Forelimb muscle (tissue), 1 donor: Measurements from ENCODE around the gene CRAMP1. TPM values are rescaled to one million over a fixed set of nuclear protein-coding genes. Genes with fewer than 3 reads are reported as not detected.

Experiments used
- DNase-seq: peaks from one replicate; pipeline ENCODE4 v3.0.0-alpha.2; 2013; ENCODE audit warnings: low read depth
- polyA plus RNA-seq: library from polyadenylated mRNA; unstranded; fragments of 120-200 nt; gene quantifications from one replicate; pipeline ENCODE4 v1.2.1, GENCODE V29; 2013; ENCODE audit not compliant: insufficient read length

The CRAMP1 gene
- polyA plus RNA-seq, 1 donor, result 19.0 TPM

- no peak for DNase-seq
Measured at GRCh38 chr16:1635070-1635469, 22.9 kb downstream of the CRAMP1 start.

- DNase-seq, result no peak
Measured at GRCh38 chr16:1637526-1637925, 25.4 kb downstream of the CRAMP1 start.

DNA sequence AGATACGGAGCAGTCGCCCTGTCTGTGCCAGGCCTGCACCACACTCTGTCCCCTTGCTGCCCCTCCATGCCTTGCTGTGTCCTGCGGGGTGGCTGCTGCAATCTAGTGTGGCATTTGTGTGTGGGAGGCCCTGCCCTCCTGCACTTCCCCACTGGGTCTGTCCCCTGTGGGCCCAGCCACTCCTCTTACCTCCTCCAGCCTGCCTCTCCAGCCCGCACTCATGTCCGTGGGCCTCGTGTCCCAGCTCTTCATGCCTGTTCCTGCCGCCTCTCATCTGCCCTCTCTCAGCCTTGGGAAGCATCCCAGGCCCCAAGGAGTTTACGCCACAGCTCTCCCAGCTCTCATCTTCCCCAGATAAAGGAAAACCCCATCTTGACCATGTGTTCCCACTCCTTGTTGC, 26.6 kb downstream of the CRAMP1 start:
- no peak for DNase-seq

DNA sequence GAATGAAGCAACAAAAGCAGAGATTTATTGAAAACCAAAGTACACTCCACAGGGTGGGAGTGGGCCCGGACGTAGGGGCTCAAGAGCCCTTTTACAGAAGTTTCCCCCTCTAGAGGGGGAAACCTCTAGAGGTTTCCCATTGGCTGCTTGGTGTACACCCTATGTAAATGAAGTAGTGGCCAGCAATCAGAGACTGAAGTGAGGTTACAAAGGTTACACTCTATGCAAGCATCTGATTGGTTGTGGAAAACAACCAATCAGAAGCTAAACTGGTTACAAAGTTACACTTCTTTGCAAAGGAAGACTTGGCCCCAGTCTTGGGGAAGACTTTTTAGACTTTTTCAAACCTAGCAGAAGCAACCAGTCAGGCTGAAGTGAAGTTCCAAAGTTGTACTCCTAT, 27.1 kb downstream of the CRAMP1 start:
- no peak for DNase-seq

- DNase-seq, result no peak
Measured at GRCh38 chr16:1639860-1640259, 27.7 kb downstream of the CRAMP1 start.

GRCh38 chr16:1640261-1640941, 28.2 kb downstream of the CRAMP1 start:
- no peak for DNase-seq

- no peak for DNase-seq
Measured at GRCh38 chr16:1641261-1641660, 29.1 kb downstream of the CRAMP1 start.

DNA sequence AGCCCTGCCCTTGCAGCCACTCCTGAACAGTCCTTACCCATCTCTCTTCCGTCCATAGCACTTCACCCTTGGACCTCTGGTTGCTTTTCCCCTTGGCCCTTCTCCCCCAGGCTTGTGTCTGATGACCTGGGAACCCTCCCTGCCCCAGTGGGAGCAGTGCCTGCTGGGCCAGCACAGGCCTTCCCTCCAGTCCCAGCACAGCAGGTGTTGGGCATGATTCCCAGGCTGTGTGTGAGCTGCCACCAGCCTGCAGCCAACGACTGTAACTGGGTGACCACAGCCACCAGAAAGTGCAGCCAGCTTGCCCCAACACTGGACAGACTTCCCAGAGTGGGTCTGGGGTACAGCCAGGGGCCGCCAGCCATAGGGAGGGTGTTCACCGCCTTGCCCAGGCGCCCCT, 30.0 kb downstream of the CRAMP1 start:
- DNase-seq, result no peak

- DNase-seq, result no peak
Measured at GRCh38 chr16:1642753-1643152, 30.6 kb downstream of the CRAMP1 start.

- no peak for DNase-seq
Measured at GRCh38 chr16:1643521-1643920, 31.4 kb downstream of the CRAMP1 start.

DNA sequence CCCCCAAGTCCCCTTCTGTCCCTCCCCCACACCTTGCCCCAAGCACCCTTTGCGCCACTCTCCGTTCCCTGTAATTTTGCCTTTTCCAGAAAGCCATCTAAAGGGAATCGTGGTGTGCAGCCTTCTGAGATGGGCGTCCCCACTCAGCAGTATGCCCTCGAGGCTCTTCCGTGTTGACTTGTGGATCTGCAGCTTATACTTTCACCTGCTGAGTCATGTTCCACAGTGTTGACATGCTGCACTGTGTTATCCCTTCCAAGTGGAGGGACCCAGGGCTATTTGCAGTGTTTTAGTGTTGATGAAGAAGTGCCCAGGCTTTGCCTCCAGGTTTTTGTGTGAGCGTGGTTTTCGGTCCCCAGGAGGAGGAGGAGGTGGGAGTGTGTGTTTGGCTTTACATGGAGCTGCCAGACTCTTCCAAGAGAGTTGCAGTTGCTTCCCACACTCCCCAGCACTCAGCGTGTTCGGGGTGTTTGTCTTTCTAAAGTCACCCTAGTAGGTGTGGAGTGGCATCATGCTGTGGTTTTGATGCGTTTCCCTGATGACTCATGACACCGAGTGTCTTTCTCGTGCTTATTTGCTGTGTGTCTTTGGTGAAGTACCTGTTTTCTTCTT, 33.9 kb downstream of the CRAMP1 start:
- no peak for DNase-seq

DNA sequence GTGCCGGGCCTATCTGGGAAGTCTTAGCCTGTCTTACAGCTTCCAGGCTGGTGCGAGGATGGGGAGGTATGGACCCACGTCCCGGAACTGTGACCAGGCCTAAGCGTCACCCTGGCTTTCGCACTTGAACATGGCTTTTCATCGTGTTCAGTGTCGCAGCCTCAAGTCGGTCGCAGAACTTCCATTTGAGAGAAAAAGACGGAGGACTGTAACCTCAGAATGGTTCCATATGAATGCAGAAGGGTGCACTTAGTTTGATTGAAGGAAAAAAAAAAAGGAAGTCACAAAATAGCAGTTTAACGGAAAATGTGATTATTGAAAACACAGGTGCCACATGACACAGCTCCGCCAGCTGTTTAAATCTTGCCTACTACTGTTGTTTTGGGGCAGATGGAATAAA, 35.7 kb downstream of the CRAMP1 start:
- no peak for DNase-seq

DNA sequence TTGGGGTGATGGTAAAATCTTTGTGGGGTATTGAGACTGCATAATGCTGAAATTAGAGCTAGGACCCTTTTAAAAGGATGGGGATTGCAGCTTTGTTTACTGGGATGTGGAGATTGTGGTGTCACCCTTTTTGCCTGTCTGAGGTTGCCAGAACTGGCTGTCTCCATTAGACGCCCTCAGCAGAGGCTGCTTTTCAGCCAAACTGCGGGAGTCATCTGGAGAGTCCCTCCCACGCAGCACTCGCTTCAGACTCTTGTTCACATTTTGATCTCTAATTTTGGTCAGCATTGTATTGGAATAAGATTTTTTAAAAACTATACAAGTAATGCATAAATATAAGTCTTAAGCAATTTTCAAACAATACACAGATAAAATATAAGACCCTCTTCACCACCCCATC, 38.0 kb downstream of the CRAMP1 start:
- no peak for DNase-seq

- no peak for DNase-seq
Measured at GRCh38 chr16:1651094-1651973, 39.2 kb downstream of the CRAMP1 start.

DNA sequence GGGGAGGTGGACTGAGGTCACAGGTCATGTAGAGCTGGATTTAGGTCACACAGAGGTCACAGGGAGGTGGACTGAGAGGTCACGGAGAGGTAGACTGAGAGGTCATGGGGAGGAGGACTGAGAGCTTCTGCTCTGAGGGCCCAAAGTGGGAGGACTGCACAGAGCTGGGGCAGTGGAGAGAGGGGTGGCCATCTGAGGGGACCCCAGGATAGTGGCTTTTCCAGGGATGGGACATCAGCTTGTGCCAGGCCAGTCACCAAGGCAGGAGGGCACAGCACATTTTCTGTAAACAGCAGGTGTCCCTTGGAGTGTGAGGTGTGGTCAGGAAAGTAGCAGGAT, 39.8 kb downstream of the CRAMP1 start:
- no peak for DNase-seq

GRCh38 chr16:1653023-1653422, 40.9 kb downstream of the CRAMP1 start:
- no peak for DNase-seq

GRCh38 chr16:1654505-1655268, 42.5 kb downstream of the CRAMP1 start:
- no peak for DNase-seq

GRCh38 chr16:1655269-1655807, 43.2 kb downstream of the CRAMP1 start:
- DNase-seq, result no peak

DNA sequence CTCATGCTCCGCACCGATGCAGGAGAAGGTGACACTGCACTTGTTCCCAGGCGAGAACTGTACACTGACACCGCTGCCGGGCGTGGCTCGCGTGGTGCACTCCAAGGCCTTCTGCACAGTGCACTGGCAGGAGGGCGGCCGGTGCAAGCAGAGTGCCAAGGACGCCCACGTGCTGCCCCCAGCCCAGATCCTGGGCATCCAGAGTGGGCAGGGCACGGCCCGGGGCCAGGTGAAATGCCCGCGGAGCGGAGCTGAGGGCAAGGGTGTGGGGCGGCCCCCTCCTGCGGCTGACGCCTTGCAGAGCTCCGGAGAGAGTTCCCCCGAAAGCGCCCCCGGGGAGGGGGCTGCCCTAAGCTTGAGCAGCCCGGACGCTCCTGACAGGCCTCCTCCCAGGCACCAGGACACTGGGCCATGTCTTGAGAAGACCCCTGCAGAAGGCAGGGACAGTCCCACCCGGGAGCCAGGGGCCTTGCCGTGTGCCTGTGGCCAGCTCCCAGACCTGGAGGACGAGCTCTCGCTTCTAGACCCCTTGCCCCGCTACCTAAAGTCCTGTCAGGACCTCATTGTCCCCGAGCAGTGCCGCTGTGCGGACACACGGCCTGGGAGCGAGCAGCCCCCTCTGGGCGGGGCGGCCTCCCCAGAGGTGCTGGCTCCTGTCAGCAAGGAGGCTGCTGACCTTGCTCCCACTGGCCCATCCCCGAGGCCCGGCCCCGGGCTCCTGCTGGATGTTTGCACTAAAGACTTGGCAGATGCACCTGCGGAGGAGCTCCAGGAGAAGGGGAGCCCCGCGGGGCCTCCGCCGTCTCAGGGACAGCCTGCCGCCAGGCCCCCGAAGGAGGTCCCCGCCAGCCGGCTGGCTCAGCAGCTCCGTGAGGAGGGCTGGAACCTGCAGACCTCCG, 44.0 kb downstream of the CRAMP1 start:
- no peak for DNase-seq

DNA sequence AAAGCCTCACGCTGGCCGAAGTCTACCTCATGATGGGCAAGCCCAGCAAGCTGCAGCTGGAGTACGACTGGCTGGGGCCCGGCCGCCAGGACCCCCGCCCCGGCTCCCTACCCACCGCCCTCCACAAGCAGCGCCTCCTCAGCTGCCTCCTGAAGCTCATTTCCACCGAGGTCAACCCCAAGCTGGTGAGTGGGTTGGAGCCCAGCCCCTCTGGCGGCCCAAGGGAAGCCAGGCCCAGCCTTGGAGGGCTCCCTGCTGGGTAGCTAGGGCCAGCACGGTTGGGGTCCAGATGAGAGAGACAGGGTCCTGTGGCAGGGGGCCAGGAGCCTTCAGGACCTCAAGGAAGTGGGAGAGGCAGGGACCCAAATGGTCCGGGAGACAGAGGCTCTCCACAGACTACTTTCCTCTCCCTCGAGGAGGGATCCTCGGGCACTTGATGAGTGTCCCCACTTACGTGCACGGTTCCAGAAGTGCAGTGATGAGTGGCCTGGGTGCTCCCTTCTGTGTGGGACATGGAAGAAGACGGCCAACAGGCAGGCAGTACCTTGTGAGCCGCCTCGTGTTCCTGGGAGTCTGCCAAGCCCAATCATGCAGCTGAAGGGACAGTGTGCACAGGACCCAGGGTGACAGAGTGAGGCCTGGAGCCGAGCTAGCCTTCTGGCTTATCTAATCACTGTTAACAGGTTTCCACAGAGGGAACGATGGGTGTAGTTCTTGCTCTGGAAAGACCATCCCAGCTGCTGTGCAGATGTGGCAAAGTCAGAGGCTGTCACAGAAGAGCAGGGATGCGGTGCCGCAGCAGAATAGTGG, 44.9 kb downstream of the CRAMP1 start:
- no peak for DNase-seq
